Measurements from ENCODE around the gene RBM20. TPM values are rescaled to one million over a fixed set of nuclear protein-coding genes. Genes with fewer than 3 reads are reported as not detected.

The RBM20 gene
- total RNA-seq, 1 experiment from 2014 or later = 0.10 TPM

DNA sequence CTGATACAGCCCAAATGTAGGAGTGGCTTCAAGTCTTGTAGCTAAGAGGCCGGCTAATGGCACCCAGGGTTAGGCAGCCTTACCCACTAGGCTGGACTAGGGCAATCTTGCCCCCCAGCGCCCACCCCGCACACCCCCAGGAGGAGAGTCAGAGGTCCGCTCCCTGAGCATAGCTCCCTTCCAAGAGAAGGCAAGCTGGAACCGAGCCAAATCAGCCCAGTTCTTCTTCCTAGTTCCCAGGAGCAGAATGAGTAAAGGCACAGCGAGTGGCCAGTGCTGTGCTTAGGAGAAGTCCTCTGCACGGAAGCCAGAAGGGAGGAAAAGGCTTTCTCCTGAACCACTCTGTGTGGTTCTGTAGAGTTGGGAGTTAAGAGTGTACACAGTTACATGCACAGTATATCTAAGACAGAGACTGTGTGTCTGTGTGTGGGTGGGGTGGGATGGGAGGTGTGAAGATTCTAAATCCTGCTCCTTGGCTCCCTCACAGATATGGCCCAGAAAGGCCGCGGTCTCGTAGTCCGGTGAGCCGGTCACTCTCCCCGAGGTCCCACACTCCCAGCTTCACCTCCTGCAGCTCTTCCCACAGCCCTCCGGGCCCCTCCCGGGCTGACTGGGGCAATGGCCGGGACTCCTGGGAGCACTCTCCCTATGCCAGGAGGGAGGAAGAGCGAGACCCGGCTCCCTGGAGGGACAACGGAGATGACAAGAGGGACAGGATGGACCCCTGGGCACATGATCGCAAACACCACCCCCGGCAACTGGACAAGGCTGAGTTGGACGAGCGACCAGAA lies 167.8 kb downstream of the RBM20 start:
- CTCF ChIA-PET = interaction anchor here (0.7 kb wide), 1 partner anchor 146 kb away, joined by 9 read pairs; no protein-coding TSS in a partner anchor
- Histone ChIP-seq H3K27me3 (ENCODE audit: control insufficient read depth, insufficient read depth, low read length) (0 out of 2 replicates have a peak, but pooled peaks cover 2% of the 10 kb centered on the region), H3K9me3 (ENCODE audit: control insufficient read depth, insufficient read depth, low read depth, low read length) (no peaks in the 10 kb centered on the region), H3K4me1 (ENCODE audit: control insufficient read depth, insufficient read depth, low read length) (no peaks in the 10 kb centered on the region), H3K27ac (ENCODE audit: low read length) (no peak overlapping the region), H3K4me3 (ENCODE audit: low read depth in 2 of 2, low read length in 2 of 2) (no peak overlapping the region), H3K36me3 (ENCODE audit: control insufficient read depth, insufficient read depth, low read length) (no peaks in the 10 kb centered on the region)
- POLR2A ChIA-PET = interaction anchor here (0.7 kb wide), 1 partner anchor 56 kb away, joined by 3 read pairs; no protein-coding TSS in a partner anchor
- TF ChIP-seq POLR2AphosphoS5 (IDR thresholded peaks at IDR 0.05; ENCODE audit: low read depth, low read length) (no peak), SIN3A (IDR thresholded peaks at IDR 0.05; ENCODE audit: borderline replicate concordance, insufficient read depth, low read depth, low read length) (no peak), TCF7L2 (IDR thresholded peaks at IDR 0.05; ENCODE audit: low read depth, low read length) (no peak)
- TF ChIP-seq, protein P1, sequence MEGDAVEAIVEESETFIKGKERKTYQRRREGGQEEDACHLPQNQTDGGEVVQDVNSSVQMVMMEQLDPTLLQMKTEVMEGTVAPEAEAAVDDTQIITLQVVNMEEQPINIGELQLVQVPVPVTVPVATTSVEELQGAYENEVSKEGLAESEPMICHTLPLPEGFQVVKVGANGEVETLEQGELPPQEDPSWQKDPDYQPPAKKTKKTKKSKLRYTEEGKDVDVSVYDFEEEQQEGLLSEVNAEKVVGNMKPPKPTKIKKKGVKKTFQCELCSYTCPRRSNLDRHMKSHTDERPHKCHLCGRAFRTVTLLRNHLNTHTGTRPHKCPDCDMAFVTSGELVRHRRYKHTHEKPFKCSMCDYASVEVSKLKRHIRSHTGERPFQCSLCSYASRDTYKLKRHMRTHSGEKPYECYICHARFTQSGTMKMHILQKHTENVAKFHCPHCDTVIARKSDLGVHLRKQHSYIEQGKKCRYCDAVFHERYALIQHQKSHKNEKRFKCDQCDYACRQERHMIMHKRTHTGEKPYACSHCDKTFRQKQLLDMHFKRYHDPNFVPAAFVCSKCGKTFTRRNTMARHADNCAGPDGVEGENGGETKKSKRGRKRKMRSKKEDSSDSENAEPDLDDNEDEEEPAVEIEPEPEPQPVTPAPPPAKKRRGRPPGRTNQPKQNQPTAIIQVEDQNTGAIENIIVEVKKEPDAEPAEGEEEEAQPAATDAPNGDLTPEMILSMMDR (IDR thresholded peaks at IDR 0.05) = no peak
- TF ChIP-seq, protein P2, sequence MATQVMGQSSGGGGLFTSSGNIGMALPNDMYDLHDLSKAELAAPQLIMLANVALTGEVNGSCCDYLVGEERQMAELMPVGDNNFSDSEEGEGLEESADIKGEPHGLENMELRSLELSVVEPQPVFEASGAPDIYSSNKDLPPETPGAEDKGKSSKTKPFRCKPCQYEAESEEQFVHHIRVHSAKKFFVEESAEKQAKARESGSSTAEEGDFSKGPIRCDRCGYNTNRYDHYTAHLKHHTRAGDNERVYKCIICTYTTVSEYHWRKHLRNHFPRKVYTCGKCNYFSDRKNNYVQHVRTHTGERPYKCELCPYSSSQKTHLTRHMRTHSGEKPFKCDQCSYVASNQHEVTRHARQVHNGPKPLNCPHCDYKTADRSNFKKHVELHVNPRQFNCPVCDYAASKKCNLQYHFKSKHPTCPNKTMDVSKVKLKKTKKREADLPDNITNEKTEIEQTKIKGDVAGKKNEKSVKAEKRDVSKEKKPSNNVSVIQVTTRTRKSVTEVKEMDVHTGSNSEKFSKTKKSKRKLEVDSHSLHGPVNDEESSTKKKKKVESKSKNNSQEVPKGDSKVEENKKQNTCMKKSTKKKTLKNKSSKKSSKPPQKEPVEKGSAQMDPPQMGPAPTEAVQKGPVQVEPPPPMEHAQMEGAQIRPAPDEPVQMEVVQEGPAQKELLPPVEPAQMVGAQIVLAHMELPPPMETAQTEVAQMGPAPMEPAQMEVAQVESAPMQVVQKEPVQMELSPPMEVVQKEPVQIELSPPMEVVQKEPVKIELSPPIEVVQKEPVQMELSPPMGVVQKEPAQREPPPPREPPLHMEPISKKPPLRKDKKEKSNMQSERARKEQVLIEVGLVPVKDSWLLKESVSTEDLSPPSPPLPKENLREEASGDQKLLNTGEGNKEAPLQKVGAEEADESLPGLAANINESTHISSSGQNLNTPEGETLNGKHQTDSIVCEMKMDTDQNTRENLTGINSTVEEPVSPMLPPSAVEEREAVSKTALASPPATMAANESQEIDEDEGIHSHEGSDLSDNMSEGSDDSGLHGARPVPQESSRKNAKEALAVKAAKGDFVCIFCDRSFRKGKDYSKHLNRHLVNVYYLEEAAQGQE (IDR thresholded peaks at IDR 0.05; ENCODE audit: insufficient read depth in 1 of 2, low read depth in 2 of 2, low read length in 1 of 2) = no peak
- ATAC-seq (0 out of 2 replicates have a peak, but pooled peaks have one; percentile 24), DNase-seq (ENCODE audit: low read depth, low spot score) (no peak)
- in situ Hi-C loops (cut with HindIII; ENCODE audit: low pct_unique_long_range_greater_than_20kb, low sequenced_read_pairs) = no loop called here
- BruUV-seq (replicated peaks) = no TSS peak
- intact Hi-C loops (cut with micrococcal nuclease; ENCODE audit: unreplicated experiment) = no loop called here

DNA sequence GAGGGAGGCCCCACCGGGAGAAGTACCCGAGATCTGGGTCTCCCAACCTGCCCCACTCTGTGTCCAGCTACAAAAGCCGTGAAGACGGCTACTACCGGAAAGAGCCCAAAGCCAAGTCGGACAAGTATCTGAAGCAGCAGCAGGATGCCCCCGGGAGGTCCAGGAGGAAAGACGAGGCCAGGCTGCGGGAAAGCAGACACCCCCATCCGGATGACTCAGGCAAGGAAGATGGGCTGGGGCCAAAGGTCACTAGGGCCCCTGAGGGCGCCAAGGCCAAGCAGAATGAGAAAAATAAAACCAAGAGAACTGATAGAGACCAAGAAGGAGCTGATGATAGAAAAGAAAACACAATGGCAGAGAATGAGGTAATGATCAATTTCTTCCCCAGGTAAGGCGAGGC lies 168.4 kb downstream of the RBM20 start:
- in situ Hi-C loops (cut with HindIII; ENCODE audit: low pct_unique_long_range_greater_than_20kb, low sequenced_read_pairs) = no loop called here

More for the DNA sequence above, 168.4 kb downstream of the RBM20 start:
- no peak for DNase-seq (ENCODE audit: low read depth, low spot score)
- no peaks in the 10 kb centered on the region for H3K9me3 ChIP-seq (ENCODE audit: control insufficient read depth, insufficient read depth, low read depth, low read length)
- ChIA-PET CTCF (no interaction called here), POLR2A (no interaction called here)
- no TSS peak for BruUV-seq (replicated peaks)
- H3K27ac ChIP-seq (ENCODE audit: low read length) = no peak overlapping the region
- no peaks in the 10 kb centered on the region for H3K4me1 ChIP-seq (ENCODE audit: control insufficient read depth, insufficient read depth, low read length)
- H3K36me3 ChIP-seq (ENCODE audit: control insufficient read depth, insufficient read depth, low read length) = no peaks in the 10 kb centered on the region
- H3K4me3 ChIP-seq (ENCODE audit: low read depth in 2 of 2, low read length in 2 of 2) = no peak overlapping the region
- no peaks in the 10 kb centered on the region for H3K27me3 ChIP-seq (ENCODE audit: control insufficient read depth, insufficient read depth, low read length)
- TF ChIP-seq TCF7L2 (IDR thresholded peaks at IDR 0.05; ENCODE audit: low read depth, low read length) = no peak
- ATAC-seq = no peak
- intact Hi-C loops (cut with micrococcal nuclease; ENCODE audit: unreplicated experiment) = no loop called here

Data from Panc1 (cell line).